ENCODE results near the gene TIAM2. TPM values are rescaled to one million over a fixed set of nuclear protein-coding genes. Genes with fewer than 3 reads are reported as not detected.
"Not testable (repeated sequence)": the region's sequence is repeated elsewhere in the genome, so short reads cannot be mapped to it uniquely, and the experiment has no call there.

Gene TIAM2
- total RNA-seq, 2 experiments from 2014 or later: 2.5 to 3.8 TPM

- Mint-ChIP-seq H3K27me3 (peaks cover 15% of the 10 kb centered on the region), H3K4me1 (peaks cover 12% of the 10 kb centered on the region), H3K27ac (peak overlapping the region; percentile 65), H3K36me3 (no peaks in the 10 kb centered on the region), H3K4me3 (no peak overlapping the region), H3K9me3 (no peaks in the 10 kb centered on the region)
- DNase-seq: peak; percentile 48
Measured at GRCh38 chr6:155223646-155224451, 228.7 kb downstream of the TIAM2 start.

GRCh38 chr6:155224618-155225017, 229.5 kb downstream of the TIAM2 start:
- DNase-seq: no peak
- Mint-ChIP-seq H3K4me1 (peaks cover 12% of the 10 kb centered on the region), H3K4me3 (no peak overlapping the region), H3K36me3 (peaks cover 1% of the 10 kb centered on the region), H3K27ac (peak overlapping the region; percentile 65), H3K27me3 (peaks cover 15% of the 10 kb centered on the region), H3K9me3 (peaks cover 1% of the 10 kb centered on the region)

- Mint-ChIP-seq H3K9me3 (peaks cover 5% of the 10 kb centered on the region), H3K4me3 (no peak overlapping the region), H3K4me1 (peaks cover 12% of the 10 kb centered on the region), H3K27me3 (peaks cover 13% of the 10 kb centered on the region), H3K36me3 (peaks cover 5% of the 10 kb centered on the region), H3K27ac (no peak overlapping the region)
- DNase-seq: no peak
Measured at GRCh38 chr6:155227046-155227445, 231.9 kb downstream of the TIAM2 start.

GRCh38 chr6:155228546-155229166, 233.5 kb downstream of the TIAM2 start:
- peaks cover 5% of the 10 kb centered on the region for H3K36me3 Mint-ChIP-seq
- peaks cover 5% of the 10 kb centered on the region for H3K9me3 Mint-ChIP-seq
- H3K27me3 Mint-ChIP-seq: peaks cover 15% of the 10 kb centered on the region
- DNase-seq: no peak
- H3K27ac Mint-ChIP-seq: no peak overlapping the region
- peaks cover 10% of the 10 kb centered on the region for H3K4me1 Mint-ChIP-seq
- no peak overlapping the region for H3K4me3 Mint-ChIP-seq

- not testable (repeated sequence) for H3K9me3 Mint-ChIP-seq, H3K4me1 Mint-ChIP-seq, H3K27ac Mint-ChIP-seq, H3K36me3 Mint-ChIP-seq, DNase-seq, H3K4me3 Mint-ChIP-seq
- H3K27me3 Mint-ChIP-seq: peaks cover 12% of the 10 kb centered on the region
Measured at GRCh38 chr6:155230975-155231374, 235.9 kb downstream of the TIAM2 start.

- Mint-ChIP-seq H3K4me3 (no peak overlapping the region), H3K36me3 (peaks cover 5% of the 10 kb centered on the region), H3K4me1 (no peaks in the 10 kb centered on the region), H3K27me3 (peaks cover 12% of the 10 kb centered on the region), H3K27ac (no peak overlapping the region), H3K9me3 (peaks cover 5% of the 10 kb centered on the region)
- DNase-seq: no peak
Measured at GRCh38 chr6:155232848-155233247, 237.7 kb downstream of the TIAM2 start.

GRCh38 chr6:155234167-155234566, 239.1 kb downstream of the TIAM2 start:
- peaks cover 8% of the 10 kb centered on the region for H3K9me3 Mint-ChIP-seq
- H3K4me3 Mint-ChIP-seq: no peak overlapping the region
- DNase-seq: no peak
- peaks cover 7% of the 10 kb centered on the region for H3K27me3 Mint-ChIP-seq
- H3K36me3 Mint-ChIP-seq: peaks cover 4% of the 10 kb centered on the region
- H3K27ac Mint-ChIP-seq: no peak overlapping the region
- H3K4me1 Mint-ChIP-seq: no peaks in the 10 kb centered on the region

GRCh38 chr6:155234687-155235086, 239.6 kb downstream of the TIAM2 start:
- no peak for DNase-seq
- Mint-ChIP-seq H3K4me1 (no peaks in the 10 kb centered on the region), H3K36me3 (peaks cover 4% of the 10 kb centered on the region), H3K9me3 (peaks cover 8% of the 10 kb centered on the region), H3K4me3 (no peak overlapping the region), H3K27ac (no peak overlapping the region), H3K27me3 (peaks cover 7% of the 10 kb centered on the region)

- Mint-ChIP-seq H3K4me1 (no peaks in the 10 kb centered on the region), H3K27me3 (peaks cover 7% of the 10 kb centered on the region), H3K4me3 (no peak overlapping the region), H3K36me3 (peaks cover 2% of the 10 kb centered on the region), H3K27ac (no peak overlapping the region), H3K9me3 (peaks cover 7% of the 10 kb centered on the region)
- no peak for DNase-seq
Measured at GRCh38 chr6:155235087-155235486, 240.0 kb downstream of the TIAM2 start.

- H3K4me3 Mint-ChIP-seq: no peak overlapping the region
- no peaks in the 10 kb centered on the region for H3K36me3 Mint-ChIP-seq
- peaks cover 5% of the 10 kb centered on the region for H3K9me3 Mint-ChIP-seq
- H3K27me3 Mint-ChIP-seq: no peaks in the 10 kb centered on the region
- no peak for DNase-seq
- no peak overlapping the region for H3K27ac Mint-ChIP-seq
- H3K4me1 Mint-ChIP-seq: no peaks in the 10 kb centered on the region
Measured at GRCh38 chr6:155237613-155238012, 242.5 kb downstream of the TIAM2 start.

- peaks cover 5% of the 10 kb centered on the region for H3K9me3 Mint-ChIP-seq
- no peak for DNase-seq
- no peaks in the 10 kb centered on the region for H3K27me3 Mint-ChIP-seq
- H3K36me3 Mint-ChIP-seq: no peaks in the 10 kb centered on the region
- no peak overlapping the region for H3K4me3 Mint-ChIP-seq
- H3K27ac Mint-ChIP-seq: no peak overlapping the region
- no peaks in the 10 kb centered on the region for H3K4me1 Mint-ChIP-seq
Measured at GRCh38 chr6:155240905-155241600, 245.9 kb downstream of the TIAM2 start.

- Mint-ChIP-seq H3K4me3 (no peak overlapping the region), H3K27me3 (no peaks in the 10 kb centered on the region), H3K36me3 (no peaks in the 10 kb centered on the region), H3K9me3 (peaks cover 5% of the 10 kb centered on the region), H3K4me1 (no peaks in the 10 kb centered on the region), H3K27ac (no peak overlapping the region)
- DNase-seq: no peak
Measured at GRCh38 chr6:155241966-155242365, 246.9 kb downstream of the TIAM2 start.

GRCh38 chr6:155244434-155244833, 249.3 kb downstream of the TIAM2 start:
- Mint-ChIP-seq H3K27ac (no peak overlapping the region), H3K36me3 (peaks cover 9% of the 10 kb centered on the region), H3K27me3 (no peaks in the 10 kb centered on the region), H3K4me3 (no peak overlapping the region), H3K4me1 (no peaks in the 10 kb centered on the region), H3K9me3 (no peaks in the 10 kb centered on the region)
- DNase-seq: no peak

- Mint-ChIP-seq H3K9me3 (no peaks in the 10 kb centered on the region), H3K36me3 (peaks cover 9% of the 10 kb centered on the region), H3K27ac (no peak overlapping the region), H3K27me3 (no peaks in the 10 kb centered on the region), H3K4me1 (no peaks in the 10 kb centered on the region), H3K4me3 (no peak overlapping the region)
- no peak for DNase-seq
Measured at GRCh38 chr6:155245193-155245592, 250.1 kb downstream of the TIAM2 start.

- Mint-ChIP-seq H3K4me1 (no peaks in the 10 kb centered on the region), H3K36me3 (peaks cover 9% of the 10 kb centered on the region), H3K27ac (no peak overlapping the region), H3K4me3 (no peak overlapping the region), H3K27me3 (no peaks in the 10 kb centered on the region), H3K9me3 (no peaks in the 10 kb centered on the region)
- DNase-seq: no peak
Measured at GRCh38 chr6:155245831-155246230, 250.7 kb downstream of the TIAM2 start.
